Activated CD8-positive, alpha-beta T cell treated with anti-CD3 and anti-CD28 coated beads for 36 hours (primary cell): Measurements from ENCODE around the gene MANSC1. TPM values are rescaled to one million over a fixed set of nuclear protein-coding genes. Genes with fewer than 3 reads are reported as not detected.

Source experiments
- ATAC-seq: fragments of 200-7000 bp; cut with Tn5 transposase; one replicate; pipeline ENCODE4 v1.10.0; 2021; ENCODE audit warnings: mild to moderate bottlenecking, moderate library complexity
- CTCF ChIA-PET: fragments of 350-600 bp; sonication (Branson Sonifier 250); formaldehyde crosslinking; loops from one replicate; lab custom pipeline; 2021; ENCODE audit warnings: antibody characterized with exemption; lab: Charles Lee
- POLR2A ChIA-PET: fragments of 350-600 bp; sonication (Branson Sonifier 250); formaldehyde crosslinking; loops from one replicate; lab custom pipeline; 2021; ENCODE audit warnings: antibody characterized with exemption; lab: Charles Lee
- DNase-seq: peaks from one replicate; pipeline ENCODE4 v3.0.0-alpha.2; 2020
- H3K27ac Mint-ChIP-seq: one replicate; pipeline ENCODE4 v1.8.0; 2021; ENCODE audit warnings: mild to moderate bottlenecking, mixed read lengths
- H3K27me3 Mint-ChIP-seq: one replicate; pipeline ENCODE4 v1.8.0; 2021; ENCODE audit warnings: mixed read lengths
- H3K36me3 Mint-ChIP-seq: one replicate; pipeline ENCODE4 v1.8.0; 2021; ENCODE audit warnings: low read depth, mixed read lengths
- H3K4me1 Mint-ChIP-seq: one replicate; pipeline ENCODE4 v1.8.0; 2021; ENCODE audit warnings: low read depth, mixed read lengths
- H3K4me3 Mint-ChIP-seq: one replicate; pipeline ENCODE4 v1.8.0; 2021; ENCODE audit warnings: mild to moderate bottlenecking, moderate library complexity, mixed read lengths
- H3K9me3 Mint-ChIP-seq: one replicate; pipeline ENCODE4 v1.8.0; 2021; ENCODE audit warnings: mixed read lengths
- intact Hi-C: fragments of 100-400 bp; cut with micrococcal nuclease; formaldehyde crosslinking; loops from one replicate; pipeline ENCODE4 v1.10.0; 2022
- total RNA-seq, 2 experiments: library from RNA; stranded (reverse); gene quantifications; one replicate each; pipeline ENCODE4 v1.2.3, GENCODE V29; 2021
- TF ChIP-seq, protein P1 (sequence below): fragments of 200-600 bp; IDR thresholded peaks from one replicate; pipeline ENCODE4 v1.8.0; 2022; ENCODE audit warnings: antibody characterized with exemption, mild to moderate bottlenecking

Gene MANSC1
- total RNA-seq, 2 experiments from 2014 or later, result 0.09 to 0.20 TPM

DNA sequence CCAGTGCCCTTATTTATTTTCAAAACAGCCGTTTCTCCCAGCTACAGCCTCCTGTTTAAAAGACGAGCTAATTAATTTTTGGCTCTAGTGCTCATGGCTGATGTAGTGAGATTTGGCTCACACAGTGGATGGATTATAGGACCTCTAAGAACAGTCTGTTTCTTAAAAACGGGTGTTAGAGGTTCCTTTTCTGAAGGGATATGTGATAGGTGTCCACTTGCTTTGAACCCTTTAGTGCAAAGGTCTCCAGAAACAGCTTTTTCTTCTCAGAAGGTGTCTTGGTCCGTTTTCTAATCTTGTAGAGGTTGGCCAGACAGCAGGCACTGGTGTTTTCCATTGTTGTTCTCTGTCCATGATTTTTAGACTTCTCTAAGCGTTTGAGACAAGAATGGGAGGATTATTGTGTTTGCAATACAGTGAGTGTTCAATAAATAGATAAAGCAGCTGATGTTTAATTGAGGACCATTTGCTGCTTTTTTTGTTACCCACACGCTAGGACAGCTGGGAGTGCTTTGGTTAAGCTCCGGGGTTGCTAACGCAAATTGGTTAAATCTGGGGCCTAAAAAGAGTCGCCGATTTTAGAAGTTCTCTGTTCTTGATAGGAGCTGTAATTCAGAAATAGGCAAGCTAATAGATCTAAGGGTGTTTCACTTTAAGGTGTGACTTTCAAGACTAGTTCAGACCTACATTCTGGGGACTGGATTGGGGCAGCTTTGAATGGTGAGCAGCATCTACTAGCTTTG, 7.8 kb upstream of the MANSC1 start:
- DNase-seq, result no peak
- peak overlapping the region; percentile 91 for H3K4me3 Mint-ChIP-seq
- H3K36me3 Mint-ChIP-seq, result peaks cover 10% of the 10 kb centered on the region
- ATAC-seq, result no peak
- ChIA-PET CTCF (interaction anchor here (0.6 to 3.2 kb wide), 21 partner anchors 9 to 379 kb away, joined by 3 to 19 read pairs (median 4); no protein-coding TSS in a partner anchor), POLR2A (interaction anchor here (0.6 to 3.7 kb wide), 29 partner anchors 9 to 379 kb away, joined by 3 to 34 read pairs (median 4); partner anchors contain the start of genes CDKN1B and CREBL2)
- intact Hi-C loops, result no loop called here
- H3K4me1 Mint-ChIP-seq, result peaks cover 33% of the 10 kb centered on the region
- H3K27ac Mint-ChIP-seq, result peak overlapping the region; percentile 95
- TF ChIP-seq, protein P1, sequence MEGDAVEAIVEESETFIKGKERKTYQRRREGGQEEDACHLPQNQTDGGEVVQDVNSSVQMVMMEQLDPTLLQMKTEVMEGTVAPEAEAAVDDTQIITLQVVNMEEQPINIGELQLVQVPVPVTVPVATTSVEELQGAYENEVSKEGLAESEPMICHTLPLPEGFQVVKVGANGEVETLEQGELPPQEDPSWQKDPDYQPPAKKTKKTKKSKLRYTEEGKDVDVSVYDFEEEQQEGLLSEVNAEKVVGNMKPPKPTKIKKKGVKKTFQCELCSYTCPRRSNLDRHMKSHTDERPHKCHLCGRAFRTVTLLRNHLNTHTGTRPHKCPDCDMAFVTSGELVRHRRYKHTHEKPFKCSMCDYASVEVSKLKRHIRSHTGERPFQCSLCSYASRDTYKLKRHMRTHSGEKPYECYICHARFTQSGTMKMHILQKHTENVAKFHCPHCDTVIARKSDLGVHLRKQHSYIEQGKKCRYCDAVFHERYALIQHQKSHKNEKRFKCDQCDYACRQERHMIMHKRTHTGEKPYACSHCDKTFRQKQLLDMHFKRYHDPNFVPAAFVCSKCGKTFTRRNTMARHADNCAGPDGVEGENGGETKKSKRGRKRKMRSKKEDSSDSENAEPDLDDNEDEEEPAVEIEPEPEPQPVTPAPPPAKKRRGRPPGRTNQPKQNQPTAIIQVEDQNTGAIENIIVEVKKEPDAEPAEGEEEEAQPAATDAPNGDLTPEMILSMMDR, result no peak
- no peaks in the 10 kb centered on the region for H3K9me3 Mint-ChIP-seq
- H3K27me3 Mint-ChIP-seq, result no peaks in the 10 kb centered on the region

DNA sequence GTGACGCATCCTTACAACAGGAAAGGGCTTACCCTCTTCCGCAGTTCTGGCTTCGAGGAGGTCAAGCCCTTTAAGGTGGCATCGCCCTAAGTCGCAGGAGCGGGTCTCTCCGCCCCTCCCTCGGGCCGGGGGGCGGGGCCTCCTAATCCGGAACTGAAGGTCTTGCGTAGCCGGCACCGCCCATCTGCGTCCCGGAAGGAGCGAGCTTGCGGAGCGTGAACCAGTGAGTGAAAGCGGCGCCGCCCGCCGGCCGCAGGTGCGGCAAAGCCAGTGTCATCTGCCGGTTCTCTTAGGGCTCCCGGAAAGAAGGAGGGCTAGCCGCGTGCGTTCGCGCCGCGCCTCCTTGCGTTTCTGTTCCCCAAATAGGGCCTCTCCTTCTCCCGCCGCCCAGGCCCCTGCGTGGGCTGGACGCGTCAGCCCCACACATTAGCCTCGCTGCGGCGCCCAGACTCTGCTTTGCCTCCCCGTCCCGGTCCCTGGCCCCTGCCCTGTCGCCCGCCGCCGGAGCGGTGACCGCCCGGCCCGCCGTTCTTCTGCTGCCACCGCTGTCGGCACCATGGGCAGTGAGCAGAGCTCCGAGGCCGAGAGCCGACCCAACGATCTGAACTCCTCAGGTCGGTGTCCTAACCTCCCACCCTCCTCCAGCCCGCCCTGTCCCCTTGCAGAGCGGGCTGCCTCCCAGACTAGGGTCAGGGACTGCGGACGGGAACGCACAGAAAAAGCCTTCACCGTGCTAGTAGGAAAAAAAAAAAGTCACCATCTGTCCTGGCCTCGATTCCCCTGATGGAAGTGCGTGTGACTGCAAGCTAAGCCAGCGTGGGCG, 7.1 kb upstream of the MANSC1 start, which contains the start of gene BORCS5:
TSS of gene BORCS5 (plus strand) at position 183 of the 823 bp plus-strand sequence. CDS start at position 557, 374 bp downstream.
- Mint-ChIP-seq H3K27me3 (no peaks in the 10 kb centered on the region), H3K36me3 (peaks cover 9% of the 10 kb centered on the region), H3K4me3 (peak within 1 kb of the TSS; percentile 91), H3K9me3 (no peaks in the 10 kb centered on the region), H3K27ac (peak within 1 kb of the TSS; percentile 95), H3K4me1 (peaks cover 32% of the 10 kb centered on the region)
- DNase-seq (peak; percentile 99), ATAC-seq (peak; percentile 97)
- ChIA-PET POLR2A (interaction anchor here (0.6 to 3.7 kb wide), 34 partner anchors 10 to 430 kb away, joined by 3 to 34 read pairs (median 4); partner anchors contain the start of genes CDKN1B, CREBL2 and DUSP16), CTCF (interaction anchor here (0.6 to 3.2 kb wide), 21 partner anchors 10 to 380 kb away, joined by 3 to 19 read pairs (median 4); no protein-coding TSS in a partner anchor)
- TF ChIP-seq, protein P1, result peak; percentile 21
- intact Hi-C loops, result no loop called here

DNA sequence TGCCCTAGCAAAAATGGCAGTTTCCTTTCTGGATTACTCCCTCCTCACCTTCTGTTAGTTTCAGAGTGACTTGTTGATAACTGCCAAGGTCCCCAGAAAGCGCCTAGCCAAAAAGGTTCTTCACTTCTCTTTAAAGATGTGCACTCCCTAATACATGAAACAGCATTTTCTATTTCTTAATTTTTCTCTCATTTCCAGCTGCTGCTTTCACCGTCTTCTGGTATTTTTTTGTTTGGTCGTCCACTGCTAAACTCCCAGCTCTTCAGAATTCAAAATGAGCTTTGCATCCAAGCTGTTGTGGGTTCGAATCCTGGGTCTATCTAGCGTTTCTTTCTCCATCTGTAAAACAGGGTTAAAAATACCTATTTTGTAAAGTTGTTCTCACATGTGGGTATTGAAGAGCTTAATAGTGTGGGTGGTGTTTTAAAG, 6.4 kb upstream of the MANSC1 start:
- TF ChIP-seq, protein P1, result no peak
- ChIA-PET CTCF (interaction anchor here (1.4 to 3.2 kb wide), 8 partner anchors 11 to 370 kb away, joined by 3 to 19 read pairs (median 6); no protein-coding TSS in a partner anchor), POLR2A (interaction anchor here (0.7 to 3.7 kb wide), 20 partner anchors 10 to 430 kb away, joined by 3 to 34 read pairs (median 6); partner anchors contain the start of genes CDKN1B and DUSP16)
- peak overlapping the region; percentile 95 for H3K27ac Mint-ChIP-seq
- H3K27me3 Mint-ChIP-seq, result no peaks in the 10 kb centered on the region
- H3K36me3 Mint-ChIP-seq, result peaks cover 3% of the 10 kb centered on the region
- H3K4me1 Mint-ChIP-seq, result peaks cover 26% of the 10 kb centered on the region
- H3K9me3 Mint-ChIP-seq, result no peaks in the 10 kb centered on the region
- H3K4me3 Mint-ChIP-seq, result peak overlapping the region; percentile 91
- intact Hi-C loops, result no loop called here
- DNase-seq (peak; percentile 16), ATAC-seq (no peak)

DNA sequence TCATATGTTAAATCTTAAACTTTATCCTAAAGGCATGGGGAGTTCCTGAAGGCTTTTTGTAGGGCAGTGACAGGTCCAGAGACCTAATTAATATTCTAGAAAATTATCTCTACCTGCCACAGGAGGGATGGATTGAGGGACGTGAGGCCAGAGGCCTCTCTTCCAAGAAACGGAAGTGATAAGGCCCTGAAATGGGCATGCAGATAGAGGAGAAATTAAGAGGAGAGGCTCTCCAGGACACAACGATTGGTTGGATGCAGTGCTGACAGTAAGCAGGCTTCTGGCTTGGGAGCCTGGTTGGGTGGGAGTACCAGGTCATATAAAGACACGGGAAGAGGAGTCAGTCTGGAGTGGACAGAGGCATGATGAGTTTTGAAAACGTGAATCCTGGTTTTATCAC, 3.8 kb upstream of the MANSC1 start:
- CTCF ChIA-PET, result interaction anchor here (0.8 kb wide), 1 partner anchor 362 kb away, joined by 3 read pairs; no protein-coding TSS in a partner anchor
- Mint-ChIP-seq H3K4me3 (no peak overlapping the region), H3K27me3 (no peaks in the 10 kb centered on the region), H3K36me3 (no peaks in the 10 kb centered on the region), H3K27ac (no peak overlapping the region), H3K9me3 (no peaks in the 10 kb centered on the region), H3K4me1 (peaks cover 31% of the 10 kb centered on the region)
- TF ChIP-seq, protein P1, result no peak
- POLR2A ChIA-PET, result no interaction called here
- ATAC-seq (no peak), DNase-seq (no peak)
- intact Hi-C loops, result no loop called here
